Stomach (tissue), 19 donors: Measurements from ENCODE around the gene P2RY8. TPM values are rescaled to one million over a fixed set of nuclear protein-coding genes. Genes with fewer than 3 reads are reported as not detected.
A peak's percentile ranks its signal among the peaks of the same experiment; 100 is the strongest.

Source experiments
- DNase-seq, 2 donors: peaks; one replicate each; pipeline versions ENCODE4 v3.0.0 to v3.0.0-alpha.2; 2013 to 2019
- H3K27ac ChIP-seq, 5 donors: fragments of 200-600 bp in 4 of 5; sonication (generic) in 4 of 5; one replicate each; pipeline ENCODE4 v1.5.1; 2013 to 2019; ENCODE audit warnings: mild to moderate bottlenecking in 1 of 5, moderate library complexity in 1 of 5
- H3K27me3 ChIP-seq, 3 donors: fragments of 200-600 bp; sonication (generic); one replicate each; pipeline ENCODE4 v1.5.1; 2017 to 2019; ENCODE audit warnings: mixed run types in 1 of 3
- H3K36me3 ChIP-seq, 4 donors: fragments of 200-600 bp; sonication (generic); 1 replicate in 3 of 4; 2 replicates in 1 of 4; pipeline ENCODE4 v1.5.1; 2016 to 2019
- H3K4me1 ChIP-seq, 4 donors: fragments of 200-600 bp; sonication (generic); one replicate each; pipeline ENCODE4 v1.5.1; 2016 to 2019
- H3K4me3 ChIP-seq, 4 donors: fragments of 200-600 bp; sonication (generic) in 3 of 4; one replicate each; pipeline ENCODE4 v1.5.1; 2016 to 2019; ENCODE audit warnings: mild to moderate bottlenecking in 1 of 4
- H3K9me3 ChIP-seq, 4 donors: fragments of 200-600 bp; sonication (generic); one replicate each; pipeline ENCODE4 v1.5.1; 2016 to 2019
- CTCF ChIP-seq, 7 experiments: fragments of 450-650 bp in 4 of 7; fragments of 200-600 bp in 3 of 7; sonication (generic) in 3 of 7; IDR thresholded peaks; one replicate each; pipeline ENCODE4 v1.5.1; 2016 to 2019; ENCODE audit warnings: antibody characterized with exemption in 7 of 7, control low read depth in 2 of 7, mild to moderate bottlenecking in 1 of 7
- EP300 ChIP-seq: sonication (generic); formaldehyde crosslinking; IDR thresholded peaks from one replicate; pipeline ENCODE4 v1.6.1; 2017; ENCODE audit warnings: antibody characterized with exemption
- POLR2A ChIP-seq, 4 donors: fragments of 450-650 bp; IDR thresholded peaks; one replicate each; pipeline ENCODE4 v1.6.1; 2016; ENCODE audit warnings: antibody characterized with exemption in 4 of 4, control low read depth in 2 of 4, mild to moderate bottlenecking in 1 of 4, moderate library complexity in 1 of 4
- POLR2AphosphoS5 ChIP-seq, 3 donors: sonication (generic); formaldehyde crosslinking; IDR thresholded peaks; one replicate each; pipeline ENCODE4 v1.6.1; 2016; ENCODE audit warnings: antibody characterized with exemption in 3 of 3
- WGBS, 5 donors: extraction: QIAGEN DNeasy Blood & Tissue Kit in 3 of 5; methylation state at CpG; one replicate each; pipeline versions ENCODE4 v1.1.5 to v1.1.7; 2013 to 2018; 5-methylcytosine and 5-hydroxymethylcytosine counted together
- intact Hi-C: fragments of 100-400 bp; cut with DNase I; formaldehyde crosslinking; loops from one replicate; pipeline ENCODE4 v1.15.1; 2023; ENCODE audit warnings: low total_unique reads
- long read RNA-seq, 10 donors: transcript quantifications; one replicate each; lab custom pipeline, GENCODE V29; 2026
- polyA plus RNA-seq, 3 donors: library from polyadenylated mRNA; stranded (reverse); fragments of 200-250 nt; gene quantifications; one replicate each; pipeline ENCODE4 v1.2.3, GENCODE V29; 2013
- total RNA-seq, 5 donors: library from RNA; depleted of rRNA; stranded (reverse); fragments of >200 nt; gene quantifications; one replicate each; pipeline versions ENCODE4 v1.1.0 to v1.2.3, GENCODE V29; 2014 to 2016
- donor health status: healthy with polysubstance abuse.
- donor health status: Bipolar disorder and iron deficiency.
- donor health status: healthy.

Gene P2RY8, protein sequence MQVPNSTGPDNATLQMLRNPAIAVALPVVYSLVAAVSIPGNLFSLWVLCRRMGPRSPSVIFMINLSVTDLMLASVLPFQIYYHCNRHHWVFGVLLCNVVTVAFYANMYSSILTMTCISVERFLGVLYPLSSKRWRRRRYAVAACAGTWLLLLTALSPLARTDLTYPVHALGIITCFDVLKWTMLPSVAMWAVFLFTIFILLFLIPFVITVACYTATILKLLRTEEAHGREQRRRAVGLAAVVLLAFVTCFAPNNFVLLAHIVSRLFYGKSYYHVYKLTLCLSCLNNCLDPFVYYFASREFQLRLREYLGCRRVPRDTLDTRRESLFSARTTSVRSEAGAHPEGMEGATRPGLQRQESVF
- total RNA-seq (1 to 10 TPM in 3 of 5 donors, not detected in 2; 1.8 to 3.3 (median 1.9) TPM), polyA plus RNA-seq (under 1 TPM; 0.31 to 0.76 (median 0.70) TPM)
- long read RNA-seq, donor 1: 0 reads
- long read RNA-seq, donor 2, partial matches to known transcripts: 0 of 1 reads
- long read RNA-seq, donor 2, other reads (novel, unspliced or antisense): 0 of 1 reads
- long read RNA-seq, donor 3: 0 reads
- long read RNA-seq, donor 4: 0 reads
- long read RNA-seq, donor 5, full-length matches to known transcripts: 1 of 1 reads
- long read RNA-seq, donor 5, partial matches to known transcripts: 0 of 1 reads
- long read RNA-seq, donor 5, other reads (novel, unspliced or antisense): 0 of 1 reads
- long read RNA-seq, donor 6: 0 reads
- long read RNA-seq, donor 7, full-length matches to known transcripts: 1 of 1 reads
- long read RNA-seq, donor 7, partial matches to known transcripts: 0 of 1 reads
- long read RNA-seq, donor 7, other reads (novel, unspliced or antisense): 0 of 1 reads
- long read RNA-seq, donor 8: 0 reads
- long read RNA-seq, donor 9: 0 reads
- long read RNA-seq, donor 10: 0 reads

DNA sequence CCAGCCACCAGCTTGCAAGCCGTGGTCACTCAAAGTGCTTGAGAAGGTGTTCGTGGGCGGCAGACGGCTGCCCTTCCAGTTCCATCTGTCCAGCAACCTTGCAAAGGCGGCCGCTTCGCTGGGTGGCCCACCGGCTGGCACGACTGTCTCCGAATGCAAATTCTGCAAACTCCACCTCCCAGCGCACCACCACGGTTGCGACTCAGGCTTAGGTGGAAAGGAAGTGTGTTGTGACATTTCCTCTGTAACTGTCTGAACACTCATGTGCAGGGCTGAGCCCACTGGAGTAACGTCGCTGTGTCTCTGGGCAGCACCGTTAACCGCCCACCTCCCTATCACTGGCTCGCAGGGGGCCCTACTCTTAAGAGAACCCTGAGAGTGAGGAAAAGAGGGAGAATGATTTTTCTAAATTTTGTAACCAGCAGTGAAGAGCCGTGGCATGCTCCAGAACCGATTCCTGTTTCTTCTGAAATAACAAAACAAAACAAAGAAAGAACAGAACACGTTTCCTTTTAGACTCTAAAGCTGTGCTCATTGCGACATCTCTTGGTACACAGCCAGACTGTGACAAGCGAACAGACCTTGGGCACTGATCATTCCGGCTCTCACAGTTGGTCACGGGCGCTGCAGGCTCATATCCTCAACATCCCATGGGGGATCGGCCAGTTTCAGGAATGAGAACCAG lies at the start of gene P2RY8:
Gene P2RY8 (minus strand): TSS at position 155 of the 685 bp plus-strand sequence. CDS start 70,627 bp downstream, outside the sequence.
- 53 to 68% (median 65%) methylated on average over 27 of the region's 27 CpGs for WGBS, 5 donors
- Histone ChIP-seq H3K27ac (peak within 1 kb of the TSS; percentile 33 to 75 (median 62)), H3K36me3 (no peaks in the 10 kb centered on the region), H3K4me1 (no peaks in the 10 kb centered on the region), H3K9me3 (no peaks in the 10 kb centered on the region), H3K4me3 (peak within 1 kb of the TSS; percentile 31 to 42 (median 36)), H3K27me3 (peaks cover 0 to 10% (median 0%) of the 10 kb centered on the region in 3 donors)
- DNase-seq: peak; percentile 63 to 71
- intact Hi-C loops: no loop called here
- TF ChIP-seq POLR2AphosphoS5 (IDR thresholded peaks at IDR 0.05): peak in 1 of 3 donors; percentile 53
- TF ChIP-seq EP300: no peak

- WGBS, 5 donors: 88 to 92% (median 89%) methylated on average over 8 of the region's 8 CpGs
Measured at GRCh38 chrX:1584237-1585011, 47.4 kb upstream of the P2RY8 start.

GRCh38 chrX:1582686-1583437 lies 45.9 kb upstream of the P2RY8 start:
- WGBS, 5 donors: 39 to 59% (median 49%) methylated on average over 26 to 27 of the region's 27 CpGs
- TF ChIP-seq POLR2AphosphoS5 (IDR thresholded peaks at IDR 0.05) (no peak), CTCF (IDR thresholded peaks at IDR 0.05) (no peak), POLR2A (IDR thresholded peaks at IDR 0.05) (no peak), EP300 (no peak)
- no peak overlapping the region for H3K27ac ChIP-seq

More at GRCh38 chrX:1584237-1585011, 47.4 kb upstream of the P2RY8 start:
- intact Hi-C loops: no loop called here
- Histone ChIP-seq H3K27ac (no peak overlapping the region), H3K36me3 (no peaks in the 10 kb centered on the region), H3K9me3 (no peaks in the 10 kb centered on the region), H3K27me3 (no peaks in the 10 kb centered on the region), H3K4me1 (no peaks in the 10 kb centered on the region), H3K4me3 (no peak overlapping the region)
- TF ChIP-seq EP300 (no peak), CTCF (IDR thresholded peaks at IDR 0.05) (no peak), POLR2A (IDR thresholded peaks at IDR 0.05) (no peak), POLR2AphosphoS5 (IDR thresholded peaks at IDR 0.05) (no peak)
- DNase-seq: peak in 1 of 2 donors; percentile 15

DNA sequence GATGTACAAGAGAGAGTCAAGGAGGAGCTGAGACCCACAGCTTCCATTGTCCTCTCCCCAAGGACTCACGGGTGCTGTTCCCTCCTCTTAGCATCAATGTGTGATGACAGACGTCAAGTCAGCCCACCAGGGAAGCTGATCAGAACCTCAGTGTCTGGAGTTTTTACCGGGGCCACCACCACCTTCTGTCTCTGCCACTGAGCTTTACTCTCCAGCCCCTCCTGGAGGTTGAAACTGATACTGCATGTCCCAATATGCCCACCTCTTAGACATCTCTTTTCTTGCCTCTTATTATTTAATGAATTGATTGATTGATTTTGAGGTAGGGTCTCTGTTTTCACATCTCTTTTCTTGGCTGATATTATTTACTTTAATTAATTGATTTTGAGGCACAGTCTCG lies 44.1 kb upstream of the P2RY8 start:
- Histone ChIP-seq H3K9me3 (no peaks in the 10 kb centered on the region), H3K27ac (no peak overlapping the region), H3K4me3 (no peak overlapping the region), H3K4me1 (no peaks in the 10 kb centered on the region), H3K36me3 (no peaks in the 10 kb centered on the region), H3K27me3 (no peaks in the 10 kb centered on the region)
- intact Hi-C loops: no loop called here
- DNase-seq: peak; percentile 58 to 72
- TF ChIP-seq POLR2A (IDR thresholded peaks at IDR 0.05): no peak
- peak in 5 of 7 experiments; percentile 35 to 77 (median 76) for TF ChIP-seq CTCF (IDR thresholded peaks at IDR 0.05)
- WGBS, 5 donors: 32 to 42% (median 35%) methylated on average over 4 of the region's 4 CpGs

More at GRCh38 chrX:1582686-1583437, 45.9 kb upstream of the P2RY8 start:
- intact Hi-C loops: no loop called here
- H3K27me3 ChIP-seq: no peaks in the 10 kb centered on the region
- DNase-seq: peak in 1 of 2 donors; percentile 25
- H3K9me3 ChIP-seq: no peaks in the 10 kb centered on the region
- no peak overlapping the region for H3K4me3 ChIP-seq
- H3K36me3 ChIP-seq: no peaks in the 10 kb centered on the region
- H3K4me1 ChIP-seq: no peaks in the 10 kb centered on the region
